HFF-Myc (cell line): ENCODE results near the gene BABAM2.

Experiments
- DNase-seq: peaks from one replicate; pipeline ENCODE4 v3.0.0-alpha.2; 2011; ENCODE audit warnings: low read depth; ENCODE audit errors: extremely low read depth
- H3K4me3 ChIP-seq: replicated peaks from 2 replicates; pipeline ENCODE4 v1.5.1; 2011; ENCODE audit warnings: low read depth, mild to moderate bottlenecking, control low read depth, low read length
- CTCF ChIP-seq: IDR thresholded peaks from 2 replicates; pipeline ENCODE4 v1.5.1; 2012; ENCODE audit warnings: mild to moderate bottlenecking, low read depth, low read length, control low read depth; ENCODE audit errors: missing control alignments

BABAM2 gene

GRCh38 chr2:28068088-28068487, 177.6 kb downstream of the BABAM2 start:
- no peak for TF ChIP-seq CTCF
- no peak for DNase-seq
- no peak overlapping the region for H3K4me3 ChIP-seq

- no peak for TF ChIP-seq CTCF
- no peak overlapping the region for H3K4me3 ChIP-seq
- no peak for DNase-seq
Observed at GRCh38 chr2:28068527-28068926, 178.0 kb downstream of the BABAM2 start.

- no peak overlapping the region for H3K4me3 ChIP-seq
- TF ChIP-seq CTCF, result no peak
- DNase-seq, result no peak
Observed at GRCh38 chr2:28071221-28071620, 180.7 kb downstream of the BABAM2 start.

- TF ChIP-seq CTCF, result no peak
- no peak for DNase-seq
- H3K4me3 ChIP-seq, result no peak overlapping the region
Observed at GRCh38 chr2:28074137-28074536, 183.6 kb downstream of the BABAM2 start.

- H3K4me3 ChIP-seq, result no peak overlapping the region
- DNase-seq, result peak; percentile 36
- no peak for TF ChIP-seq CTCF
Observed at GRCh38 chr2:28080911-28081310, 190.4 kb downstream of the BABAM2 start.

GRCh38 chr2:28082131-28082530, 191.6 kb downstream of the BABAM2 start:
- H3K4me3 ChIP-seq, result no peak overlapping the region
- no peak for TF ChIP-seq CTCF
- DNase-seq, result no peak

GRCh38 chr2:28083476-28083875, 192.9 kb downstream of the BABAM2 start:
- TF ChIP-seq CTCF, result no peak
- no peak for DNase-seq
- no peak overlapping the region for H3K4me3 ChIP-seq
